ENCODE measurements around the gene WWOX.

The WWOX gene

GRCh38 chr16:78633551-78633950 lies 534.1 kb downstream of the WWOX start:
- DNase-seq (ENCODE audit: low read depth, low spot score): no peak
- CTCF ChIA-PET: no interaction called here
- TF ChIP-seq CTCF (IDR thresholded peaks at IDR 0.05; ENCODE audit: insufficient read depth, low read length, missing control alignments): no peak
- POLR2A ChIA-PET: no interaction called here
- no peak overlapping the region for H3K4me3 ChIP-seq (ENCODE audit: low read depth, low read length)

GRCh38 chr16:78635807-78636206 lies 536.4 kb downstream of the WWOX start:
- POLR2A ChIA-PET: no interaction called here
- TF ChIP-seq CTCF (IDR thresholded peaks at IDR 0.05; ENCODE audit: insufficient read depth, low read length, missing control alignments): no peak
- no peak overlapping the region for H3K4me3 ChIP-seq (ENCODE audit: low read depth, low read length)
- CTCF ChIA-PET: no interaction called here
- DNase-seq (ENCODE audit: low read depth, low spot score): no peak

GRCh38 chr16:78638371-78638770 lies 538.9 kb downstream of the WWOX start:
- ChIA-PET CTCF (no interaction called here), POLR2A (no interaction called here)
- TF ChIP-seq CTCF (IDR thresholded peaks at IDR 0.05; ENCODE audit: insufficient read depth, low read length, missing control alignments): no peak
- H3K4me3 ChIP-seq (ENCODE audit: low read depth, low read length): no peak overlapping the region
- DNase-seq (ENCODE audit: low read depth, low spot score): no peak

GRCh38 chr16:78639775-78640174 lies 540.3 kb downstream of the WWOX start:
- no peak for DNase-seq (ENCODE audit: low read depth, low spot score)
- ChIA-PET CTCF (no interaction called here), POLR2A (no interaction called here)
- TF ChIP-seq CTCF (IDR thresholded peaks at IDR 0.05; ENCODE audit: insufficient read depth, low read length, missing control alignments): no peak
- no peak overlapping the region for H3K4me3 ChIP-seq (ENCODE audit: low read depth, low read length)

GRCh38 chr16:78640886-78641285 lies 541.4 kb downstream of the WWOX start:
- POLR2A ChIA-PET: no interaction called here
- no peak for DNase-seq (ENCODE audit: low read depth, low spot score)
- H3K4me3 ChIP-seq (ENCODE audit: low read depth, low read length): no peak overlapping the region
- CTCF ChIA-PET: no interaction called here
- no peak for TF ChIP-seq CTCF (IDR thresholded peaks at IDR 0.05; ENCODE audit: insufficient read depth, low read length, missing control alignments)

- POLR2A ChIA-PET: no interaction called here
- DNase-seq (ENCODE audit: low read depth, low spot score): no peak
- CTCF ChIA-PET: no interaction called here
- TF ChIP-seq CTCF (IDR thresholded peaks at IDR 0.05; ENCODE audit: insufficient read depth, low read length, missing control alignments): no peak
- H3K4me3 ChIP-seq (ENCODE audit: low read depth, low read length): no peak overlapping the region
Observed at GRCh38 chr16:78641433-78641832, 542.0 kb downstream of the WWOX start.

Measured in AG04449 (cell line).